Astrocyte of the spinal cord (primary cell): Measurements from ENCODE around the gene PPIC.

Experiments used
- DNase-seq: peaks from one replicate; pipeline ENCODE4 v3.0.0; 2011; ENCODE audit warnings: low read depth, low spot score
- H3K4me3 ChIP-seq: 2 replicates; pipeline ENCODE4 v1.5.1; 2011; ENCODE audit warnings: low read depth, mild to moderate bottlenecking, low read length, moderate library complexity
- CTCF ChIP-seq: IDR thresholded peaks from 2 replicates; pipeline ENCODE4 v1.5.1; 2012; ENCODE audit warnings: low read depth, mild to moderate bottlenecking, low read length, inconsistent platforms
- in situ Hi-C: cut with HindIII; loops from 2 replicates; pipeline ENCODE4 v1.10.0; 2017; ENCODE audit warnings: low sequenced_read_pairs

The PPIC gene

GRCh38 chr5:123028222-123028621 lies 8.3 kb downstream of the PPIC start:
- in situ Hi-C loops = no loop called here
- H3K4me3 ChIP-seq = no peak overlapping the region
- TF ChIP-seq CTCF = no peak
- DNase-seq = no peak

GRCh38 chr5:123014689-123015088 lies 21.8 kb downstream of the PPIC start:
- no peak for DNase-seq
- H3K4me3 ChIP-seq = no peak overlapping the region
- TF ChIP-seq CTCF = no peak
- in situ Hi-C loops = no loop called here

- no peak for TF ChIP-seq CTCF
- no peak for DNase-seq
- in situ Hi-C loops = no loop called here
- H3K4me3 ChIP-seq = no peak overlapping the region
Measured at GRCh38 chr5:123012321-123012720, 24.2 kb downstream of the PPIC start.

- in situ Hi-C loops = no loop called here
- DNase-seq = no peak
- no peak for TF ChIP-seq CTCF
- no peak overlapping the region for H3K4me3 ChIP-seq
Measured at GRCh38 chr5:123007754-123008153, 28.8 kb downstream of the PPIC start.

- in situ Hi-C loops = no loop called here
- DNase-seq = peak; percentile 9
- no peak for TF ChIP-seq CTCF
- H3K4me3 ChIP-seq = no peak overlapping the region
Measured at GRCh38 chr5:123007182-123007581, 29.3 kb downstream of the PPIC start.

GRCh38 chr5:123001808-123002207 lies 34.7 kb downstream of the PPIC start:
- no peak for DNase-seq
- TF ChIP-seq CTCF = no peak
- H3K4me3 ChIP-seq = no peak overlapping the region
- in situ Hi-C loops = no loop called here

GRCh38 chr5:123000731-123001130 lies 35.8 kb downstream of the PPIC start:
- H3K4me3 ChIP-seq = no peak overlapping the region
- in situ Hi-C loops = no loop called here
- no peak for TF ChIP-seq CTCF
- DNase-seq = no peak
